K562 (cell line): ENCODE measurements around the gene POU2F1. TPM values are rescaled to one million over a fixed set of nuclear protein-coding genes. Genes with fewer than 3 reads are reported as not detected.
A peak's percentile ranks its signal among the peaks of the same experiment; 100 is the strongest.

Experiments used
- EGR1 ChIP-seq: fragments of 450-650 bp; conservative IDR thresholded peaks from 2 replicates; pipeline ENCODE4 v1.6.1; 2017; ENCODE audit warnings: mild to moderate bottlenecking
- EP400 ChIP-seq: fragments of 450-650 bp; IDR thresholded peaks from 2 replicates; pipeline ENCODE4 v1.6.1; 2017; ENCODE audit warnings: antibody characterized with exemption, mild to moderate bottlenecking, moderate library complexity
- KLF1 ChIP-seq: fragments of 450-650 bp; IDR thresholded peaks from 2 replicates; pipeline ENCODE4 v1.6.1; 2016; ENCODE audit warnings: missing genetic modification characterization, missing compliant biosample characterization
- RBM34 ChIP-seq: fragments of 200-400 bp; formaldehyde crosslinking; IDR thresholded peaks from 2 replicates; pipeline ENCODE4 v1.6.1; 2018; ENCODE audit warnings: low read length, borderline replicate concordance; ENCODE audit not compliant: insufficient read depth
- RCOR1 ChIP-seq, 2 experiments: IDR thresholded peaks; 2 replicates each; pipeline ENCODE4 v1.6.1; 2012; ENCODE audit warnings: low read depth in 2 of 2, low read length in 2 of 2, borderline replicate concordance in 1 of 2, improper control_type of control experiment in 1 of 2
- SMAD4 ChIP-seq: fragments of 250-450 bp; sonication (Bioruptor Pico); conservative IDR thresholded peaks from 2 replicates; pipeline ENCODE4 v1.8.0; 2021; ENCODE audit warnings: inconsistent platforms, mild to moderate bottlenecking, moderate library complexity
- TOE1 ChIP-seq, 2 experiments: fragments of 450-650 bp in 1 of 2; sonication (generic) in 1 of 2; formaldehyde crosslinking in 1 of 2; IDR thresholded peaks; 2 replicates each; pipeline versions ENCODE4 v1.7.1 to v1.8.0; 2016 to 2022; ENCODE audit warnings: borderline replicate concordance in 2 of 2, mild to moderate bottlenecking in 2 of 2, antibody characterized with exemption in 1 of 2, inconsistent platforms in 1 of 2, low read depth in 1 of 2, missing genetic modification reagents in 1 of 2, moderate library complexity in 1 of 2
- ZBTB7A ChIP-seq: IDR thresholded peaks from 2 replicates; pipeline ENCODE4 v1.6.1; 2011; ENCODE audit warnings: low read depth, mild to moderate bottlenecking, low read length, moderate library complexity, borderline replicate concordance; ENCODE audit not compliant: control insufficient read depth
- ZFX ChIP-seq: sonication (generic); formaldehyde crosslinking; IDR thresholded peaks from 2 replicates; pipeline ENCODE4 v1.8.0; 2022; ENCODE audit warnings: mild to moderate bottlenecking, missing genetic modification reagents, moderate library complexity
- ZNF263 ChIP-seq: sonication (generic); formaldehyde crosslinking; IDR thresholded peaks from 2 replicates; pipeline ENCODE4 v1.8.0; 2022; ENCODE audit warnings: mild to moderate bottlenecking, missing genetic modification reagents, borderline replicate concordance
- ZNF644 ChIP-seq: fragments of 200-800 bp; sonication (Bioruptor generic); IDR thresholded peaks from 2 replicates; pipeline ENCODE4 v1.6.1; 2016; ENCODE audit warnings: low read depth, missing genetic modification characterization, missing compliant biosample characterization
- ZNF766 ChIP-seq: fragments of 200-800 bp; sonication (Bioruptor generic); conservative IDR thresholded peaks from 2 replicates; pipeline ENCODE4 v1.6.1; 2016; ENCODE audit warnings: missing genetic modification characterization, missing compliant biosample characterization
- polyA plus RNA-seq, 8 experiments: library from polyadenylated mRNA; depleted of rRNA in 4 of 8; stranded (reverse) in 5 of 8; unstranded in 3 of 8; fragments of >200 nt; fragmentation: Nextera tagmentation in 2 of 8; fragmentation: Illumina TruSeq in 1 of 8; extraction: Ambion mirVana in 2 of 8; extraction: Trizol in 1 of 8; gene quantifications; 2 replicates each; pipeline versions ENCODE4 v1.2.1 to v1.2.3, GENCODE V29; 2011 to 2014; ENCODE audit warnings: inconsistent platforms in 1 of 8, missing spikeins in 1 of 8
- total RNA-seq, 7 experiments: library from RNA; depleted of rRNA in 6 of 7; stranded (reverse); fragments of >200 nt in 6 of 7; fragmentation: Illumina TruSeq in 2 of 7; extraction: Trizol in 2 of 7; gene quantifications; 2 replicates each; pipeline versions ENCODE4 v1.2.1 to v1.2.3, GENCODE V29; 2011 to 2021; ENCODE audit warnings: low replicate concordance in 1 of 7
- TF ChIP-seq, protein P1 (sequence below): fragments of 450-650 bp; IDR thresholded peaks from 2 replicates; pipeline ENCODE4 v1.6.1; 2016; ENCODE audit warnings: low read depth, mild to moderate bottlenecking, moderate library complexity
- TF ChIP-seq, protein P2 (sequence below): fragments of 250-450 bp; sonication (Bioruptor Pico); IDR thresholded peaks from 2 replicates; pipeline ENCODE4 v1.5.0; 2020; ENCODE audit warnings: mild to moderate bottlenecking, borderline replicate concordance
- TF ChIP-seq, protein P3 (sequence below): fragments of 150-350 bp; conservative IDR thresholded peaks from 2 replicates; pipeline ENCODE4 v1.6.1; 2014; ENCODE audit warnings: low read length
- TF ChIP-seq, protein P4 (sequence below): sonication (generic); formaldehyde crosslinking; IDR thresholded peaks from 2 replicates; pipeline ENCODE4 v1.8.0; 2022; ENCODE audit warnings: missing genetic modification reagents, mild to moderate bottlenecking, moderate library complexity, borderline replicate concordance

The POU2F1 gene
- total and polyA plus RNA-seq, 9 of the 15 experiments (the other 6 are each of a cell fraction or from before 2014, with no cell fraction given): 2.6 to 22.3 (median 8.8) TPM

DNA sequence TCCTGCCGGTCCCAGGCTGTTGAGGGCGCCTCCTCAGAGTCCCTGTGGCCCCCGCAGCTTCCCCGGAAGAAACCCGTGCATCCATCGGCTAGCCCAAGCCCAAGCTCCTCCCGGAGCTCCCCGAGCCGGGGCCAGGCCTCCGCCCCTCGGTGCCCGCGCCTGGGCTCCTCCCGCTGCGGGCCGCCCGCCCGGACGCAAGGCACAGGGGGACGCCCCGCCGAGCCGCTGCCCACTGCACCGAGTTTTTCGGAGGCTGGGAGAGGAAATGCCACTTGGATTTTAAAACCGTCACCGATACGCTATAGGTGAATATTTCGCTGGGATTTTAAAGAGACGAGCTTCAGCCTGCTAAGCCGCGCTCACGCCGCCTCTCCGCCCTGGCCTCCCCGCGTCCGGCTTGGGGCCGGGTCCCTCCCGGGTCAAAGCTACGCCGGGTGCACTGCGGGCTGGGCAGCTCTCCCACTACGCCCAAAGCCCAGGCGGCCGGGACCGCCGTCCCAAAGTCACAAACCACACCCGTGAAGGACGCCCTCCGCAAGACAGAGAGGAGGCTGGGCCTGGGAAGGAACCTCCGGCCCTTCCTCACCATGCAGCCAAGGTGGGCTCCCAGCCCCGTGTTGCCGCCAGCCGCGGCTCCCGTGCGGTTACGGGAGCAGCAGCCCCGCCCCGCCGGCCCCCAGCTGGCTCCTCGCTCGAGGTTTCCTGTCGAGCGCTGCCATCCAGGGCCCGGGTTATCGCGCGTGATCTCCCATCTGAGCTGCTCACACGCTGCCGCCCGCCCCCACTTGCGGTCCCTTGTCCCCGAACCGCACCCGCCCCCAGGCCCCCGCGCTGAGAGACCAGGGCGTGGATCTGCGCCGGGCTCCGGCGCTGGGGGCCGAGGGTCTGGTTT, 234.5 kb downstream of the POU2F1 start (continued):
- TF ChIP-seq, protein P1, sequence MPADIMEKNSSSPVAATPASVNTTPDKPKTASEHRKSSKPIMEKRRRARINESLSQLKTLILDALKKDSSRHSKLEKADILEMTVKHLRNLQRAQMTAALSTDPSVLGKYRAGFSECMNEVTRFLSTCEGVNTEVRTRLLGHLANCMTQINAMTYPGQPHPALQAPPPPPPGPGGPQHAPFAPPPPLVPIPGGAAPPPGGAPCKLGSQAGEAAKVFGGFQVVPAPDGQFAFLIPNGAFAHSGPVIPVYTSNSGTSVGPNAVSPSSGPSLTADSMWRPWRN: peak; percentile 64
- TF ChIP-seq SMAD4 (CRISPR knock-in tag) (0 out of 2 replicates have a peak, but pooled peaks have one; percentile 14), ZBTB7A (peak; percentile 75; the same call in 1 of the 2 replicates), EP400 (no peak), KLF1 (0 out of 2 replicates have a peak, but pooled peaks have one; percentile 18), ZNF766 (CRISPR knock-in tag) (peak; percentile 86), ZFX (CRISPR knock-in tag) (peak; percentile 52), TOE1 (IDR thresholded peaks at IDR 0.05; ENCODE audit: borderline replicate concordance) (no peak), TOE1 (CRISPR knock-in tag; IDR thresholded peaks at IDR 0.05; ENCODE audit: borderline replicate concordance, low read depth) (0 out of 2 replicates have a peak, but pooled peaks have one; percentile 69), RBM34 (no peak), RCOR1 (IDR thresholded peaks at IDR 0.05; ENCODE audit: borderline replicate concordance in 1 of 2, low read depth in 2 of 2, low read length in 2 of 2) (peak in 1 of 2 experiments; percentile 57; a peak in 1 of 4 replicates), ZNF263 (CRISPR knock-in tag) (no peak), EGR1 (peak; percentile 78), ZNF644 (tag) (no peak)
- TF ChIP-seq, protein P2, sequence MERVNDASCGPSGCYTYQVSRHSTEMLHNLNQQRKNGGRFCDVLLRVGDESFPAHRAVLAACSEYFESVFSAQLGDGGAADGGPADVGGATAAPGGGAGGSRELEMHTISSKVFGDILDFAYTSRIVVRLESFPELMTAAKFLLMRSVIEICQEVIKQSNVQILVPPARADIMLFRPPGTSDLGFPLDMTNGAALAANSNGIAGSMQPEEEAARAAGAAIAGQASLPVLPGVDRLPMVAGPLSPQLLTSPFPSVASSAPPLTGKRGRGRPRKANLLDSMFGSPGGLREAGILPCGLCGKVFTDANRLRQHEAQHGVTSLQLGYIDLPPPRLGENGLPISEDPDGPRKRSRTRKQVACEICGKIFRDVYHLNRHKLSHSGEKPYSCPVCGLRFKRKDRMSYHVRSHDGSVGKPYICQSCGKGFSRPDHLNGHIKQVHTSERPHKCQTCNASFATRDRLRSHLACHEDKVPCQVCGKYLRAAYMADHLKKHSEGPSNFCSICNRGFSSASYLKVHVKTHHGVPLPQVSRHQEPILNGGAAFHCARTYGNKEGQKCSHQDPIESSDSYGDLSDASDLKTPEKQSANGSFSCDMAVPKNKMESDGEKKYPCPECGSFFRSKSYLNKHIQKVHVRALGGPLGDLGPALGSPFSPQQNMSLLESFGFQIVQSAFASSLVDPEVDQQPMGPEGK (CRISPR knock-in tag): 0 out of 2 replicates have a peak, but pooled peaks have one; percentile 39
- TF ChIP-seq, protein P3, sequence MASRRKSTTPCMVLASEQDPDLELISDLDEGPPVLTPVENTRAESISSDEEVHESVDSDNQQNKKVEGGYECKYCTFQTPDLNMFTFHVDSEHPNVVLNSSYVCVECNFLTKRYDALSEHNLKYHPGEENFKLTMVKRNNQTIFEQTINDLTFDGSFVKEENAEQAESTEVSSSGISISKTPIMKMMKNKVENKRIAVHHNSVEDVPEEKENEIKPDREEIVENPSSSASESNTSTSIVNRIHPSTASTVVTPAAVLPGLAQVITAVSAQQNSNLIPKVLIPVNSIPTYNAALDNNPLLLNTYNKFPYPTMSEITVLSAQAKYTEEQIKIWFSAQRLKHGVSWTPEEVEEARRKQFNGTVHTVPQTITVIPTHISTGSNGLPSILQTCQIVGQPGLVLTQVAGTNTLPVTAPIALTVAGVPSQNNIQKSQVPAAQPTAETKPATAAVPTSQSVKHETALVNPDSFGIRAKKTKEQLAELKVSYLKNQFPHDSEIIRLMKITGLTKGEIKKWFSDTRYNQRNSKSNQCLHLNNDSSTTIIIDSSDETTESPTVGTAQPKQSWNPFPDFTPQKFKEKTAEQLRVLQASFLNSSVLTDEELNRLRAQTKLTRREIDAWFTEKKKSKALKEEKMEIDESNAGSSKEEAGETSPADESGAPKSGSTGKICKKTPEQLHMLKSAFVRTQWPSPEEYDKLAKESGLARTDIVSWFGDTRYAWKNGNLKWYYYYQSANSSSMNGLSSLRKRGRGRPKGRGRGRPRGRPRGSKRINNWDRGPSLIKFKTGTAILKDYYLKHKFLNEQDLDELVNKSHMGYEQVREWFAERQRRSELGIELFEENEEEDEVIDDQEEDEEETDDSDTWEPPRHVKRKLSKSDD: no peak
- TF ChIP-seq, protein P4, sequence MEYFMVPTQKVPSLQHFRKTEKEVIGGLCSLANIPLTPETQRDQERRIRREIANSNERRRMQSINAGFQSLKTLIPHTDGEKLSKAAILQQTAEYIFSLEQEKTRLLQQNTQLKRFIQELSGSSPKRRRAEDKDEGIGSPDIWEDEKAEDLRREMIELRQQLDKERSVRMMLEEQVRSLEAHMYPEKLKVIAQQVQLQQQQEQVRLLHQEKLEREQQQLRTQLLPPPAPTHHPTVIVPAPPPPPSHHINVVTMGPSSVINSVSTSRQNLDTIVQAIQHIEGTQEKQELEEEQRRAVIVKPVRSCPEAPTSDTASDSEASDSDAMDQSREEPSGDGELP (CRISPR knock-in tag): peak; percentile 93
